SK-N-MC (cell line): ENCODE data around the gene PCCA.

Source experiments
- EZH2 ChIP-seq: fragments of 200-600 bp; sonication (generic); IDR thresholded peaks from one replicate; pipeline ENCODE4 v1.6.1; 2017; ENCODE audit warnings: antibody characterized with exemption
- FOXP2 ChIP-seq: optimal IDR thresholded peaks from 2 replicates; pipeline ENCODE3; 2011; ENCODE audit warnings: mild to moderate bottlenecking, moderate library complexity; ENCODE audit not compliant: insufficient read depth; ENCODE audit errors: extremely low read length, control extremely low read depth
- POLR2AphosphoS5 ChIP-seq: IDR thresholded peaks from 2 replicates; pipeline ENCODE4 v1.6.1; 2012; ENCODE audit warnings: mild to moderate bottlenecking, low read depth, low read length, borderline replicate concordance

- TF ChIP-seq EZH2 (no peak), POLR2AphosphoS5 (no peak), FOXP2 (no peak)
Observed at GRCh38 chr13:100273552-100273951, 184.7 kb downstream of the PCCA start.
